HL-60 (cell line): ENCODE measurements around the gene MMP26.

ENCODE experiments used
- DNase-seq, 2 experiments: peaks; one replicate each; pipeline ENCODE4 v3.0.0-alpha.2; 2010 to 2020; ENCODE audit warnings: low read depth in 1 of 2, low spot score in 1 of 2
- H3K27ac ChIP-seq: fragments of 250-450 bp; sonication (Bioruptor Pico); replicated peaks from 2 replicates; pipeline ENCODE4 v1.5.1; 2020; ENCODE audit warnings: mild to moderate bottlenecking, moderate library complexity
- H3K27me3 ChIP-seq: fragments of 250-450 bp; sonication (Bioruptor Pico); 2 replicates; pipeline ENCODE4 v1.5.1; 2021; ENCODE audit warnings: mild to moderate bottlenecking, moderate library complexity; ENCODE audit not compliant: insufficient read depth, poor library complexity, severe bottlenecking
- H3K4me3 ChIP-seq: replicated peaks from 2 replicates; pipeline ENCODE4 v1.5.1; 2011; ENCODE audit warnings: mild to moderate bottlenecking, control low read depth, low read length; ENCODE audit not compliant: insufficient read depth
- CTCF ChIP-seq: IDR thresholded peaks from one replicate; pipeline ENCODE4 v1.5.1; 2011; ENCODE audit warnings: low read length, control low read depth, inconsistent platforms; ENCODE audit not compliant: insufficient read depth
- GABPA ChIP-seq: IDR thresholded peaks from 2 replicates; pipeline ENCODE4 v1.6.1; 2012; ENCODE audit warnings: low read depth
- POLR2AphosphoS5 ChIP-seq: IDR thresholded peaks from 2 replicates; pipeline ENCODE4 v1.6.1; 2012; ENCODE audit warnings: low read depth
- SPI1 ChIP-seq: IDR thresholded peaks from 2 replicates; pipeline ENCODE4 v1.6.1; 2012; ENCODE audit warnings: low read depth, mild to moderate bottlenecking, borderline replicate concordance
- TF ChIP-seq, protein P1 (sequence below): IDR thresholded peaks from 2 replicates; pipeline ENCODE4 v1.6.1; 2012; ENCODE audit warnings: low read depth; ENCODE audit not compliant: insufficient replicate concordance

Gene MMP26

GRCh38 chr11:4664786-4665185 lies 39.8 kb upstream of the MMP26 start:
- no peak for DNase-seq
- TF ChIP-seq SPI1 (no peak), GABPA (no peak), POLR2AphosphoS5 (no peak), CTCF (no peak)
- TF ChIP-seq, protein P1, sequence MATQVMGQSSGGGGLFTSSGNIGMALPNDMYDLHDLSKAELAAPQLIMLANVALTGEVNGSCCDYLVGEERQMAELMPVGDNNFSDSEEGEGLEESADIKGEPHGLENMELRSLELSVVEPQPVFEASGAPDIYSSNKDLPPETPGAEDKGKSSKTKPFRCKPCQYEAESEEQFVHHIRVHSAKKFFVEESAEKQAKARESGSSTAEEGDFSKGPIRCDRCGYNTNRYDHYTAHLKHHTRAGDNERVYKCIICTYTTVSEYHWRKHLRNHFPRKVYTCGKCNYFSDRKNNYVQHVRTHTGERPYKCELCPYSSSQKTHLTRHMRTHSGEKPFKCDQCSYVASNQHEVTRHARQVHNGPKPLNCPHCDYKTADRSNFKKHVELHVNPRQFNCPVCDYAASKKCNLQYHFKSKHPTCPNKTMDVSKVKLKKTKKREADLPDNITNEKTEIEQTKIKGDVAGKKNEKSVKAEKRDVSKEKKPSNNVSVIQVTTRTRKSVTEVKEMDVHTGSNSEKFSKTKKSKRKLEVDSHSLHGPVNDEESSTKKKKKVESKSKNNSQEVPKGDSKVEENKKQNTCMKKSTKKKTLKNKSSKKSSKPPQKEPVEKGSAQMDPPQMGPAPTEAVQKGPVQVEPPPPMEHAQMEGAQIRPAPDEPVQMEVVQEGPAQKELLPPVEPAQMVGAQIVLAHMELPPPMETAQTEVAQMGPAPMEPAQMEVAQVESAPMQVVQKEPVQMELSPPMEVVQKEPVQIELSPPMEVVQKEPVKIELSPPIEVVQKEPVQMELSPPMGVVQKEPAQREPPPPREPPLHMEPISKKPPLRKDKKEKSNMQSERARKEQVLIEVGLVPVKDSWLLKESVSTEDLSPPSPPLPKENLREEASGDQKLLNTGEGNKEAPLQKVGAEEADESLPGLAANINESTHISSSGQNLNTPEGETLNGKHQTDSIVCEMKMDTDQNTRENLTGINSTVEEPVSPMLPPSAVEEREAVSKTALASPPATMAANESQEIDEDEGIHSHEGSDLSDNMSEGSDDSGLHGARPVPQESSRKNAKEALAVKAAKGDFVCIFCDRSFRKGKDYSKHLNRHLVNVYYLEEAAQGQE = no peak
- H3K4me3 ChIP-seq = no peak overlapping the region

GRCh38 chr11:4665424-4665823 lies 39.2 kb upstream of the MMP26 start:
- peaks cover 2% of the 10 kb centered on the region for H3K27me3 ChIP-seq
- no peak overlapping the region for H3K4me3 ChIP-seq
- TF ChIP-seq GABPA (no peak), CTCF (no peak), SPI1 (no peak), POLR2AphosphoS5 (no peak)
- TF ChIP-seq, protein P1 = no peak
- no peak overlapping the region for H3K27ac ChIP-seq
- DNase-seq = no peak

More at GRCh38 chr11:4664786-4665185, 39.8 kb upstream of the MMP26 start:
- Histone ChIP-seq H3K27me3 (peaks cover 2% of the 10 kb centered on the region), H3K27ac (no peak overlapping the region)

GRCh38 chr11:4671741-4672140 lies 32.8 kb upstream of the MMP26 start:
- Histone ChIP-seq H3K4me3 (no peak overlapping the region), H3K27me3 (no peaks in the 10 kb centered on the region), H3K27ac (no peak overlapping the region)
- DNase-seq = no peak
- TF ChIP-seq, protein P1 = no peak

- no peak for TF ChIP-seq SPI1
- Histone ChIP-seq H3K27ac (no peak overlapping the region), H3K4me3 (no peak overlapping the region), H3K27me3 (no peaks in the 10 kb centered on the region)
- no peak for DNase-seq
Observed at GRCh38 chr11:4672470-4672869, 32.1 kb upstream of the MMP26 start.
